Kidney (tissue), 14 donors: Measurements from ENCODE around the gene HCN2. TPM values are rescaled to one million over a fixed set of nuclear protein-coding genes. Genes with fewer than 3 reads are reported as not detected.

Experiments
- DNase-seq, 5 donors: peaks; one replicate each; pipeline ENCODE4 v3.0.0-alpha.2; 2013 to 2020
- FAIRE-seq: peaks from 2 replicates; lab custom pipeline; 2012; peaks lifted over from hg19 to GRCh38; lab: Jason Lieb, UNC
- H3K27ac ChIP-seq, 2 donors: one replicate each; pipeline ENCODE4 v1.7.0; 2013; ENCODE audit warnings: low read depth in 2 of 2, low read length in 2 of 2, inconsistent platforms in 1 of 2
- H3K27me3 ChIP-seq: one replicate; pipeline ENCODE4 v1.7.1; 2013; ENCODE audit warnings: low read length, inconsistent platforms; ENCODE audit not compliant: control insufficient read depth, insufficient read depth
- H3K36me3 ChIP-seq, 3 donors: one replicate each; pipeline versions ENCODE4 v1.7.0 to v1.7.1; 2013; ENCODE audit warnings: low read length in 3 of 3, control low read depth in 1 of 3, inconsistent platforms in 1 of 3; ENCODE audit not compliant: insufficient read depth in 3 of 3, control insufficient read depth in 2 of 3
- H3K4me1 ChIP-seq, 3 donors: one replicate each; pipeline versions ENCODE4 v1.7.0 to v1.7.1; 2013; ENCODE audit warnings: low read length in 3 of 3, inconsistent platforms in 1 of 3, low read depth in 1 of 3; ENCODE audit not compliant: control insufficient read depth in 2 of 3, insufficient read depth in 2 of 3
- H3K4me3 ChIP-seq, 3 donors: one replicate each; pipeline versions ENCODE4 v1.7.0 to v1.8.1; 2013; ENCODE audit warnings: low read length in 3 of 3, control low read depth in 1 of 3, inconsistent platforms in 1 of 3
- H3K9ac ChIP-seq, 3 donors: one replicate each; pipeline versions ENCODE4 v1.7.0 to v1.7.1; 2013; ENCODE audit warnings: low read length in 3 of 3, control low read depth in 1 of 3, inconsistent platforms in 1 of 3
- H3K9me3 ChIP-seq, 3 donors: one replicate each; pipeline versions ENCODE4 v1.7.0 to v1.7.1; 2013; ENCODE audit warnings: low read length in 3 of 3, control low read depth in 1 of 3, inconsistent platforms in 1 of 3; ENCODE audit not compliant: control insufficient read depth in 2 of 3, insufficient read depth in 1 of 3
- intact Hi-C: fragments of 100-400 bp; cut with DNase I; formaldehyde crosslinking; loops from one replicate; pipeline ENCODE4 v1.11.1; 2022
- polyA plus RNA-seq: library from polyadenylated mRNA; stranded (reverse); fragments of 350-450 nt; fragmentation: Illumina TruSeq; extraction: RNeasy Lipid Tissue Mini Kit (QIAGEN cat#74804); gene quantifications from one replicate; pipeline ENCODE4 v1.2.3, GENCODE V29; 2014; ENCODE audit warnings: low read depth, low replicate concordance; ENCODE audit not compliant: insufficient read depth
- total RNA-seq: library from RNA; stranded (reverse); fragmentation: NEBNext Ultra II Directional; extraction: Animal tissue kit (Norgen Biotek cat#: 25700); gene quantifications from one replicate; pipeline ENCODE4 v1.2.1, GENCODE V29; 2021
- TF ChIP-seq, protein P1 (sequence below): IDR thresholded peaks from 3 replicates; pipeline ENCODE4 v1.5.1; 2012; ENCODE audit warnings: mild to moderate bottlenecking, moderate library complexity, borderline replicate concordance; ENCODE audit not compliant: insufficient read depth; ENCODE audit errors: extremely low read depth
- donor health status: control.
- donor health status: control.
- donor health status: control.
- donor health status: control.
- donor health status: control.
- donor health status: DM: yes; HTN: yes; CAD: no.
- donor health status: Normal renal cell carcinoma (clear cell type).

HCN2 gene
- total and polyA plus RNA-seq, 2 donors from 2014 or later = 0.31 to 1.3 TPM

DNA sequence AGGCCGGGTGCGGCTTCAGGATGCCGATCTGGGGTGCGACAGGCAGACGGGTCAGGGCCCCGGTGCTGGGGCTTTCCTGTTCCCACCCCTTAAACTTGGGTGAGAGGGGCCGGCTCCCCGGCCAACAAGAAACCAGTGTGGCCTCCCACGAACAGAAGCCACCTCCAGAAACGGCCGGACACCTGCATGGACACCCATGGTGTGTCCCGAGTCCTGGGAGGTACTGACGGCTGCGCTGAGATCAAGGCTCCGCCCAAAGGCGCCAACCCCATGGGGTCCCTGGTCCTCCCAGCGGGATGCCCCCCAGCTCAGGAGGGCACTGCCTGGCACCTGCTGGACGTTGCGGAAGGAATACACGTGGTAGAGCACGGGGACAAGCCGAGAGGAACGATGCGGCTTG is 32.1 kb downstream of the HCN2 start:
- H3K36me3 ChIP-seq = peaks cover 0 to 5% (median 3%) of the 10 kb centered on the region in 3 donors
- no peak overlapping the region for H3K4me3 ChIP-seq
- no peak overlapping the region for H3K9ac ChIP-seq
- no peaks in the 10 kb centered on the region for H3K27me3 ChIP-seq
- TF ChIP-seq, protein P1, sequence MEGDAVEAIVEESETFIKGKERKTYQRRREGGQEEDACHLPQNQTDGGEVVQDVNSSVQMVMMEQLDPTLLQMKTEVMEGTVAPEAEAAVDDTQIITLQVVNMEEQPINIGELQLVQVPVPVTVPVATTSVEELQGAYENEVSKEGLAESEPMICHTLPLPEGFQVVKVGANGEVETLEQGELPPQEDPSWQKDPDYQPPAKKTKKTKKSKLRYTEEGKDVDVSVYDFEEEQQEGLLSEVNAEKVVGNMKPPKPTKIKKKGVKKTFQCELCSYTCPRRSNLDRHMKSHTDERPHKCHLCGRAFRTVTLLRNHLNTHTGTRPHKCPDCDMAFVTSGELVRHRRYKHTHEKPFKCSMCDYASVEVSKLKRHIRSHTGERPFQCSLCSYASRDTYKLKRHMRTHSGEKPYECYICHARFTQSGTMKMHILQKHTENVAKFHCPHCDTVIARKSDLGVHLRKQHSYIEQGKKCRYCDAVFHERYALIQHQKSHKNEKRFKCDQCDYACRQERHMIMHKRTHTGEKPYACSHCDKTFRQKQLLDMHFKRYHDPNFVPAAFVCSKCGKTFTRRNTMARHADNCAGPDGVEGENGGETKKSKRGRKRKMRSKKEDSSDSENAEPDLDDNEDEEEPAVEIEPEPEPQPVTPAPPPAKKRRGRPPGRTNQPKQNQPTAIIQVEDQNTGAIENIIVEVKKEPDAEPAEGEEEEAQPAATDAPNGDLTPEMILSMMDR = no peak
- H3K9me3 ChIP-seq = no peaks in the 10 kb centered on the region
- no peak overlapping the region for H3K27ac ChIP-seq
- no peak for FAIRE-seq
- DNase-seq = no peak
- no peaks in the 10 kb centered on the region for H3K4me1 ChIP-seq
- intact Hi-C loops = no loop called here

DNA sequence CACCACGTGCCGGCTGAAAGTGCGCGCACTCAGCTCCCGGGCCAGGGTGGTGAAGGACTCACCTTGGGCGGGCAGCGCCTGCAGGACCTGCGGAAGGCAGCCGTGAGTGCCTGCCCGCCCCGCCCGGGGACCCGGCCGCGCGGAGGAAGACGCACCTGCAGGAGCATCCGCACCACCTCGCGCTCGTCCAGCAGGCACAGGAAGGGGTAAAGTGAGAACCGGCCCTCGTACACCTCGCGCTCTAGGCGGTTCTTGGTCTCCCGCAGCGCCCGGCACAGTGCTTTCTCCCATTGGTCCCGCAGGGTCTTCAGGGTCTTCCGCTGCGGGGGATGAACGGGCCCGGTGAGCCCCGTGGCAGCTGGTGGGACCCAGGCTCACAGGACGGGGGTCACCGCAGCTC is 33.0 kb downstream of the HCN2 start:
- no peak for FAIRE-seq
- H3K9me3 ChIP-seq = no peaks in the 10 kb centered on the region
- no peak for DNase-seq

DNA sequence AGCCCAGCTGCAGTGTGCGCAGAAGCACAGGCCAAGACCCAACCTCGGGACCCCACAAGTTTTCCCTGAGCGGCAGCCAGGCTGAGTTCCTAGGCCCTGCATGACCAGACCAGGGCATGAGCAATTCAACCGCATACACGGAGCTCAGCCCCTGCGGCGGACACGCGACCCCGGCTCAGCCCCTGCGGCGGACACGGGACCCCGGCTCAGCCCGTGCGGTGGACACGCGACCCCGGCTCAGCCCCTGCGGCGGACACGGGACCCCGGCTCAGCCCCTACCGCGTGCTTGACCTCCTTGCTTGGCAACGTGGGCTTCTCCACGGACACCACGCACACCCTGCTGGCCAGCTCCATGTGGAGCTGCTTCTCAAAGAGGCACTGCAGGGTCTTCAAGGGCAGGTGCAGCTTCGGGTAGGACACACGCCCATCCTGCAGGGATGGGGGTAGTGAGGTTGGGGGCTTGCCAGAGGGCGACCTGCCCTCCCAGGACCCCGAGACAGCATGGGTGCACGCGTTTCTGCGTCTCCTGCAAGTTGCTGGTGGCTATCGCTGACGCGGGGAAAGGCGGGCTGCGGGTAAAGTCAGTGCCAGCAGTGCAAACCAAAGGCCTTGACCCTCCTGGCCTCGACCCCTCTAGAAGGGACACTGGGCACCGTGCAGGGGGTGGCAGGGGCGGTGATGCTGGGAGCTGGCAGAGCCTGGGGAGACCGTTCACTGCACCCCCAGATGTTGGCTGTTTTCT is 33.7 kb downstream of the HCN2 start:
- Histone ChIP-seq H3K4me3 (no peak overlapping the region), H3K27me3 (no peaks in the 10 kb centered on the region), H3K27ac (no peak overlapping the region), H3K9me3 (no peaks in the 10 kb centered on the region), H3K36me3 (peaks cover 0 to 5% (median 3%) of the 10 kb centered on the region in 3 donors), H3K4me1 (no peaks in the 10 kb centered on the region), H3K9ac (no peak overlapping the region)
- DNase-seq (no peak), FAIRE-seq (no peak)
- TF ChIP-seq, protein P1 = no peak
- intact Hi-C loops = no loop called here

More for the DNA sequence above, 33.0 kb downstream of the HCN2 start:
- Histone ChIP-seq H3K9ac (no peak overlapping the region), H3K4me1 (no peaks in the 10 kb centered on the region), H3K36me3 (peaks cover 0 to 5% (median 3%) of the 10 kb centered on the region in 3 donors), H3K27me3 (no peaks in the 10 kb centered on the region), H3K27ac (no peak overlapping the region), H3K4me3 (no peak overlapping the region)
- intact Hi-C loops = no loop called here
- TF ChIP-seq, protein P1 = no peak

DNA sequence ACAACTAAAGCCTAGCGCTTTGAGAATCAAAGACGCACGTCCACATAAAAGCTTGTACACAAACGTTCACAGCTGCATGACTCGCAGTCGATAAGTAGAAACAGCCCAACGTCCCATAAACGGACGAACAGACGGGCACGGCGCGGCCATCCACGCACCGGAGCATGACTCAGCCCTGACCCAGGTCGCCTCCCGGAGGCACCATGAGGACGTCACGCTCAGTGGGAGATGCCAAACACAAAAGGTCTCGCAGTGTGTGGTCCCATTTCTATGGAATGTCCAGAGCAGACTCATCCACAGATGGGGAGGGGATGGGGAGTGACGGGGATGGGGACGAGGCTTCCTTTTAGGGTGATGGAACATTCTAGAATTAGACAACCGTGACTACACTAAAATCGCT is 34.3 kb downstream of the HCN2 start:
- H3K36me3 ChIP-seq = peaks cover 0 to 5% (median 3%) of the 10 kb centered on the region in 3 donors
- no peaks in the 10 kb centered on the region for H3K4me1 ChIP-seq
- no peak overlapping the region for H3K9ac ChIP-seq
- H3K27me3 ChIP-seq = no peaks in the 10 kb centered on the region
- TF ChIP-seq, protein P1 = no peak
- no peaks in the 10 kb centered on the region for H3K9me3 ChIP-seq
- no peak overlapping the region for H3K4me3 ChIP-seq
- intact Hi-C loops = no loop called here
- FAIRE-seq = no peak
- no peak for DNase-seq
- H3K27ac ChIP-seq = no peak overlapping the region
